NCI-H1092 treated with DMSO at 0.1 percent for 48 hours (cell line): ENCODE results near the gene PDE7B.

Experiments
- DNase-seq: peaks from one replicate; lab custom pipeline; 2025; lab: John Stamatoyannopoulos, UW

PDE7B gene

GRCh38 chr6:136030131-136030530 is 178.6 kb downstream of the PDE7B start:
- DNase-seq: no peak

GRCh38 chr6:136031982-136032381 is 180.5 kb downstream of the PDE7B start:
- peak; percentile 20 for DNase-seq

GRCh38 chr6:136033416-136033815 is 181.9 kb downstream of the PDE7B start:
- DNase-seq: no peak

GRCh38 chr6:136034422-136034821 is 182.9 kb downstream of the PDE7B start:
- DNase-seq: no peak

GRCh38 chr6:136035378-136036070 is 184.0 kb downstream of the PDE7B start:
- no peak for DNase-seq

GRCh38 chr6:136036071-136036380 is 184.5 kb downstream of the PDE7B start:
- no peak for DNase-seq

- no peak for DNase-seq
Observed at GRCh38 chr6:136036601-136037000, 185.1 kb downstream of the PDE7B start.

- no peak for DNase-seq
Observed at GRCh38 chr6:136037242-136037875, 185.9 kb downstream of the PDE7B start.

GRCh38 chr6:136037876-136038460 is 186.5 kb downstream of the PDE7B start:
- DNase-seq: no peak

- DNase-seq: no peak
Observed at GRCh38 chr6:136038531-136038930, 187.0 kb downstream of the PDE7B start.

- no peak for DNase-seq
Observed at GRCh38 chr6:136039185-136039584, 187.7 kb downstream of the PDE7B start.

- no peak for DNase-seq
Observed at GRCh38 chr6:136050475-136050874, 199.0 kb downstream of the PDE7B start.

- DNase-seq: no peak
Observed at GRCh38 chr6:136051140-136051775, 199.8 kb downstream of the PDE7B start.

- no peak for DNase-seq
Observed at GRCh38 chr6:136052031-136052430, 200.5 kb downstream of the PDE7B start.

GRCh38 chr6:136058852-136059251 is 207.4 kb downstream of the PDE7B start:
- no peak for DNase-seq

GRCh38 chr6:136059308-136059707 is 207.8 kb downstream of the PDE7B start:
- no peak for DNase-seq

GRCh38 chr6:136060052-136060451 is 208.6 kb downstream of the PDE7B start:
- no peak for DNase-seq

- no peak for DNase-seq
Observed at GRCh38 chr6:136060759-136061158, 209.3 kb downstream of the PDE7B start.

GRCh38 chr6:136061701-136062100 is 210.2 kb downstream of the PDE7B start:
- DNase-seq: no peak

- DNase-seq: no peak
Observed at GRCh38 chr6:136063096-136063495, 211.6 kb downstream of the PDE7B start.

GRCh38 chr6:136066005-136066404 is 214.5 kb downstream of the PDE7B start:
- no peak for DNase-seq

- DNase-seq: no peak
Observed at GRCh38 chr6:136067731-136068341, 216.3 kb downstream of the PDE7B start.

GRCh38 chr6:136069119-136069518 is 217.6 kb downstream of the PDE7B start:
- no peak for DNase-seq
